Gastroesophageal sphincter (tissue), 4 donors: Measurements from ENCODE around the gene N4BP2. TPM values are rescaled to one million over a fixed set of nuclear protein-coding genes. Genes with fewer than 3 reads are reported as not detected.
"Not testable (repeated sequence)": the region's sequence is repeated elsewhere in the genome, so short reads cannot be mapped to it uniquely, and the experiment has no call there.

ENCODE experiments used
- ATAC-seq: fragments of 150-250 bp; one replicate; pipeline ENCODE4 v1.9.1; 2016; ENCODE audit warnings: mild to moderate bottlenecking, moderate library complexity
- H3K27ac ChIP-seq, 4 donors: fragments of 200-600 bp; sonication (generic) in 3 of 4; 1 replicate in 3 of 4; 2 replicates in 1 of 4; pipeline ENCODE4 v1.5.1; 2016 to 2019
- H3K27me3 ChIP-seq: fragments of 200-600 bp; sonication (generic); one replicate; pipeline ENCODE4 v1.5.1; 2019
- H3K36me3 ChIP-seq, 2 donors: fragments of 200-600 bp; sonication (generic); one replicate each; pipeline ENCODE4 v1.5.1; 2019; ENCODE audit warnings: control low read depth in 1 of 2
- H3K4me1 ChIP-seq, 3 donors: fragments of 200-600 bp; sonication (generic); 1 replicate in 2 of 3; 2 replicates in 1 of 3; pipeline ENCODE4 v1.5.1; 2016 to 2019; ENCODE audit warnings: control low read depth in 2 of 3
- H3K4me3 ChIP-seq, 2 donors: fragments of 200-600 bp; sonication (generic); one replicate each; pipeline ENCODE4 v1.5.1; 2019; ENCODE audit warnings: mild to moderate bottlenecking in 1 of 2, moderate library complexity in 1 of 2
- H3K9me3 ChIP-seq, 3 donors: fragments of 200-600 bp; sonication (generic); one replicate each; pipeline ENCODE4 v1.5.1; 2017 to 2019; ENCODE audit warnings: control low read depth in 2 of 3
- EP300 ChIP-seq: sonication (generic); formaldehyde crosslinking; IDR thresholded peaks from one replicate; pipeline ENCODE4 v1.6.1; 2017; ENCODE audit warnings: antibody characterized with exemption, mild to moderate bottlenecking
- POLR2A ChIP-seq, 2 donors: fragments of 450-650 bp; IDR thresholded peaks; one replicate each; pipeline ENCODE4 v1.6.1; 2017; ENCODE audit warnings: antibody characterized with exemption in 2 of 2, mild to moderate bottlenecking in 2 of 2, moderate library complexity in 1 of 2
- POLR2AphosphoS5 ChIP-seq: sonication (generic); formaldehyde crosslinking; IDR thresholded peaks from one replicate; pipeline ENCODE4 v1.6.1; 2017; ENCODE audit warnings: antibody characterized with exemption
- WGBS, 2 donors: methylation state at CpG; one replicate each; pipeline ENCODE4 v1.1.5; 2018; ENCODE audit warnings: low coverage in 1 of 2; 5-methylcytosine and 5-hydroxymethylcytosine counted together
- total RNA-seq, 4 donors: library from RNA; depleted of rRNA; stranded (reverse); fragments of >200 nt; gene quantifications; one replicate each; pipeline ENCODE4 v1.1.0, GENCODE V29; 2016
- TF ChIP-seq, protein P1 (sequence below), 4 experiments: fragments of 200-600 bp in 2 of 4; fragments of 450-650 bp in 2 of 4; sonication (generic) in 1 of 4; IDR thresholded peaks; one replicate each; pipeline ENCODE4 v1.5.1; 2017 to 2019; ENCODE audit warnings: antibody characterized with exemption in 4 of 4, mild to moderate bottlenecking in 2 of 4, moderate library complexity in 2 of 4

N4BP2 gene
- total RNA-seq, 4 donors from 2014 or later: 5.3 to 14.5 (median 7.3) TPM

DNA sequence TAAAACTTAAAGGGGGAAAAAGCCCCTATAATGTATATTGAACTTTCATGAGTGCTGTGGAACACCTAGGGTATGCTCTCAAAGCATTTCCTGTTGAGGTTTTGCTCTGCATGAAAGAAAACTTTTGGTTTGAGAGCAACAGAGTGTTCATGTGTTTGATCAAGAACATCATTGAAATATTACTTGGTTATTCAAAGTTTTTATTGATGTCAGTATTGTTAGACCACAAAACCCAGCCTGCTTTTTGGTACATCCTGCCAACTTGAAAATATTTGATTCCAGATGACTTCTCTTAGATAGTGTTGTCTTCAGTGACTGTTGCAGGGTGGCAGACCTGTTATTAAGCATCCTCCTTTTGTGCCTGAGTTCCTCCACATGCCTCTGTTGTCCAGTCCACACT lies 68.0 kb downstream of the N4BP2 start:
- peaks cover 0 to 23% of the 10 kb centered on the region in 2 donors for H3K36me3 ChIP-seq
- H3K27me3 ChIP-seq: no peaks in the 10 kb centered on the region
- TF ChIP-seq, protein P1, sequence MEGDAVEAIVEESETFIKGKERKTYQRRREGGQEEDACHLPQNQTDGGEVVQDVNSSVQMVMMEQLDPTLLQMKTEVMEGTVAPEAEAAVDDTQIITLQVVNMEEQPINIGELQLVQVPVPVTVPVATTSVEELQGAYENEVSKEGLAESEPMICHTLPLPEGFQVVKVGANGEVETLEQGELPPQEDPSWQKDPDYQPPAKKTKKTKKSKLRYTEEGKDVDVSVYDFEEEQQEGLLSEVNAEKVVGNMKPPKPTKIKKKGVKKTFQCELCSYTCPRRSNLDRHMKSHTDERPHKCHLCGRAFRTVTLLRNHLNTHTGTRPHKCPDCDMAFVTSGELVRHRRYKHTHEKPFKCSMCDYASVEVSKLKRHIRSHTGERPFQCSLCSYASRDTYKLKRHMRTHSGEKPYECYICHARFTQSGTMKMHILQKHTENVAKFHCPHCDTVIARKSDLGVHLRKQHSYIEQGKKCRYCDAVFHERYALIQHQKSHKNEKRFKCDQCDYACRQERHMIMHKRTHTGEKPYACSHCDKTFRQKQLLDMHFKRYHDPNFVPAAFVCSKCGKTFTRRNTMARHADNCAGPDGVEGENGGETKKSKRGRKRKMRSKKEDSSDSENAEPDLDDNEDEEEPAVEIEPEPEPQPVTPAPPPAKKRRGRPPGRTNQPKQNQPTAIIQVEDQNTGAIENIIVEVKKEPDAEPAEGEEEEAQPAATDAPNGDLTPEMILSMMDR (IDR thresholded peaks at IDR 0.05): no peak
- TF ChIP-seq POLR2AphosphoS5 (no peak), POLR2A (IDR thresholded peaks at IDR 0.05) (no peak), EP300 (no peak)
- no peak overlapping the region for H3K4me3 ChIP-seq
- no peaks in the 10 kb centered on the region for H3K4me1 ChIP-seq
- H3K27ac ChIP-seq: no peak overlapping the region
- ATAC-seq: no peak
- no peaks in the 10 kb centered on the region for H3K9me3 ChIP-seq

DNA sequence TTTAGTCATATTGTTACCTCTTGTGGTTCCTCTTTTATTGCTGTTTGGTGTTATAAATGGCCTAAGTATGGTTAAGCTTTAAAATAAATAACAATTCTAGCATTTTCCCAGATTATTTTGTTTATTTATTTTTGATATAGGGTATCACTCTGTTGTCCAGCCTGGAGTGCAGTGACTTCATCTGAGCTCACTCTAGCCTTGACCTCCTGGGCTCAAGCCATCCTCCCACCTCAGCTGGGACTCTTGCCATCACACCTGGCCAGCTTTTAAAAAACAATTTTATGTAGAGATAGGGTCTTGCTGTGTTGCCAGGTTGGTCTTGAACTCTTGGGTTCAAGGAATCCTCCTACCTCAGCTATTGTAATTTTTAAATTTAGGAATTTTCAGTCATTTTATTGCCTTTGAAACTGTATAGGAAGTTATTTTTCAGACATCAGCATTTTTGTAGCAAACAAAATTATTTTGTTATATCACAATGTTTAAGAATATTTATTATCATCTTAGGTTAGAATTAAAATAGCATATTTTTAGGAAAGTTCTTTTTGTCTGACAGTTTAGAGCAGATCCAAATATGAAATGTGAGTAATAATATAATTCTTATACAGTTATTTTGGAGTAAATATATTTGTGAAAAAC lies 73.9 kb downstream of the N4BP2 start:
- ATAC-seq: no peak
- H3K36me3 ChIP-seq: peaks cover 0 to 11% of the 10 kb centered on the region in 2 donors
- H3K9me3 ChIP-seq: no peaks in the 10 kb centered on the region
- TF ChIP-seq, protein P1 (IDR thresholded peaks at IDR 0.05): no peak
- TF ChIP-seq EP300: no peak
- no peak for TF ChIP-seq POLR2A (IDR thresholded peaks at IDR 0.05)
- TF ChIP-seq POLR2AphosphoS5: no peak
- no peak overlapping the region for H3K4me3 ChIP-seq
- H3K4me1 ChIP-seq: no peaks in the 10 kb centered on the region
- H3K27me3 ChIP-seq: no peaks in the 10 kb centered on the region
- H3K27ac ChIP-seq: no peak overlapping the region

DNA sequence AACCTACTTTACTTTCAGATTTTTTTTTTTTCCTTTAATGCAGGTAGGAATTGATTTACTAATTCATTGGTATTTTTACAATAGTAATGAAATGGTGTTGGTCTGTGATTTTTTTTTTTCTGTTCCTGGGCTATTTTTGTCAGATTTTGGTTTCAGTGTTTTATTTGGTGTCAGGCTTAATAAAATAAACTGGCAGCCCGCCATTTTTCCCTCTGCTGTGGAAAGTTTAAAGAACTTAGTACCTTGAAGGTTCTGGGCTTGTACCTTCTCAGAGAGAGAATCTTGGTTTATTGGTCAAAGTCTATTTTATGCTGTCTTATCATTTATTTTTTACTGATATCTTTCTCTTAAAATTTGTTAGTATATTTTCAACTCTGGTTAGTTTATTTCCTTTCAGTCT lies 76.2 kb downstream of the N4BP2 start:
- no peak overlapping the region for H3K27ac ChIP-seq
- WGBS, 2 donors: 60 to 80% methylated on average over 1 of the region's 1 CpG
- TF ChIP-seq, protein P1 (IDR thresholded peaks at IDR 0.05): no peak
- TF ChIP-seq EP300: no peak
- TF ChIP-seq POLR2A (IDR thresholded peaks at IDR 0.05): no peak
- TF ChIP-seq POLR2AphosphoS5: no peak
- H3K27me3 ChIP-seq: no peaks in the 10 kb centered on the region
- H3K36me3 ChIP-seq: peaks cover 0 to 3% of the 10 kb centered on the region in 2 donors
- no peaks in the 10 kb centered on the region for H3K4me1 ChIP-seq
- ATAC-seq: no peak
- H3K4me3 ChIP-seq: no peak overlapping the region
- no peaks in the 10 kb centered on the region for H3K9me3 ChIP-seq

DNA sequence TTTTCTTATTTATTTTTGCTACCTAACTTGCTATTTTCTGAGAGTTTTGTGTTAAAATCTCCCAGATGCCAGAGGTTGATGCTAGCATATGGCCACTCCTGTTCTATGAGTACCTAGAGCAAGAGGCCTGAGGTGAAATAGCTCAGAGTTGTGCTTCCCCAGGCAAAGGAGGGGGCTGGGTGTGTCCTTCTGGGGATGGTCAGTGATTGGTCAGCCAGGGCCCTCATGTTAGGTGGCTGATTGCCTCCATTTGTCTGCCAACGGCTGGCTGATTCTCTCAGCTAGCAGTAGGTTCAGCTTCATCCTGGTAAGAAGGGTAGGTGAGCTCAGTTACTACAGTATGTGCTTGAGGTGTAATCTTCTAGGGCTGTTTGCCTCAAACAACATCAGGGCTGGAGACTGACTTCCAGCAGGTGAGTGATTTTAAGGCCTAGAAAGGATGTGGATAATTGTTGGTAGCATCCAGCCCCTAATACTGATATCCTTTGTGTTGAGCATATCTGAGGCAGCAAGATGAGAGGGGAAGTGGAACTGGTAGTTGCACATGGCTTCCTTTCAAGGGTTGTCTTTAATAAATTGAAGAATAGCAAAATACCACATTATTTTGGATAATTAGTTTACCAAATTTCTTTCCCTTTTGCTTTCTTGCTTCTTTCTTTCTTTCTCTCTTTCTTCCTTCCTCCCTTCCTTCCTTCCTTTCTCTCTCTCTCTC lies 77.7 kb downstream of the N4BP2 start:
- Histone ChIP-seq H3K36me3 (peaks cover 0 to 4% of the 10 kb centered on the region in 2 donors), H3K9me3 (no peaks in the 10 kb centered on the region), H3K27me3 (no peaks in the 10 kb centered on the region), H3K27ac (no peak overlapping the region), H3K4me3 (no peak overlapping the region), H3K4me1 (no peaks in the 10 kb centered on the region)
- no peak for ATAC-seq
- TF ChIP-seq, protein P1 (IDR thresholded peaks at IDR 0.05): no peak
- TF ChIP-seq POLR2A (IDR thresholded peaks at IDR 0.05): no peak
- TF ChIP-seq EP300: no peak
- TF ChIP-seq POLR2AphosphoS5: no peak
- no CpG with 5 or more reads among the region's 1 CpG for WGBS, 2 donors

DNA sequence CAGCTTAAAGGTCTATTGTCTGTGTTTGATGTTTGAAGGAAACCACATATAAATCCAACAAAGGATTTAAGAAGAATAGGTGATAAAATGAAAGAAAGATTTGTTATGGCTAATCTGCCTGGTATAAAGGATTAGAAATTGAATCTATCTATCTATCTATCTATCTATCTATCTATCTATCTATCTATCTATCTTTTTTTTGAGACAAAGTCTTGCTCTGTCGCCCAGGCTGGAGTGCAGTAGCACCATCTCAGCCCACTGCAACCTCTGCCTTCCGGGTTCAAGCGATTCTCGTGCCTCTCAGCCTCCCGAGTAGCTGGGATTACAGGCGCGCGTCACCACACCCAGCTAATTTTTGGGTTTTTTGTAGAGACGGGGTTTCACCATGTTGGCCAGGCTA lies 79.6 kb downstream of the N4BP2 start:
- not testable (repeated sequence) for H3K27ac ChIP-seq, H3K4me3 ChIP-seq, H3K4me1 ChIP-seq, H3K27me3 ChIP-seq, H3K36me3 ChIP-seq, ATAC-seq, H3K9me3 ChIP-seq
- WGBS, 2 donors: 89 to 98% methylated on average over 5 to 9 of the region's 9 CpGs
